SH-SY5Y (cell line): ENCODE results near the gene PSD2.
A peak's percentile ranks its signal among the peaks of the same experiment; 100 is the strongest.

Experiments
- GATA2 ChIP-seq: IDR thresholded peaks from 2 replicates; pipeline ENCODE4 v1.6.1; 2011; ENCODE audit warnings: mild to moderate bottlenecking, low read depth, low read length
- GATA3 ChIP-seq: IDR thresholded peaks from 2 replicates; pipeline ENCODE4 v1.6.1; 2011; ENCODE audit warnings: low read depth, mild to moderate bottlenecking, low read length, moderate library complexity

- TF ChIP-seq GATA3 (no peak), GATA2 (peak; percentile 9; the same call in 1 of the 2 replicates)
These were observed 53.0 kb downstream of the PSD2 start for GRCh38 chr5:139848508-139849100.
